GM18873 (cell line): ENCODE data around the gene STK4.

Experiments used
- ATAC-seq: cut with Tn5 transposase; IDR thresholded peaks from one replicate; pipeline ENCODE4 v1.9.1; 2021; ENCODE audit warnings: mild to moderate bottlenecking, moderate library complexity, moderate number of reproducible peaks; ENCODE audit not compliant: unreplicated experiment, low FRiP score

The STK4 gene

DNA sequence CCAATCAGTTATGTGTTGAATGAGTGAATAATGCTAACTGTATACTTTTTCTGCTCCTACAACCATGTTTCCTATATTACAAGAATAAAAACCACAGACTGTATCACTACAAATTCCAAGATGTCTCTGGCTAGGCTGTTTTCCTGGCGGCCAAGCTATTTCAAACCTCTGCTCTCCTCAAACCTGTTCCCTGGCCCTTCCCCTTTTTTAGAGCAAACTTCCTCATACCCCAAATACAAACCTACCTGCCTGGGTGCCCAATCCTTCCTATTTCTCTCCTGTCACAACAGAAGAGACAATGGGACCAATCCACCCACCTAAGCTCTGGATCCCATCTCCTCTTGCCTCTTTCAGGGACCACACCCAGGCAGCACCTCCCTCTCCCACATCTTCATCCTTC lies 13.6 kb upstream of the STK4 start:
- no peak for ATAC-seq

DNA sequence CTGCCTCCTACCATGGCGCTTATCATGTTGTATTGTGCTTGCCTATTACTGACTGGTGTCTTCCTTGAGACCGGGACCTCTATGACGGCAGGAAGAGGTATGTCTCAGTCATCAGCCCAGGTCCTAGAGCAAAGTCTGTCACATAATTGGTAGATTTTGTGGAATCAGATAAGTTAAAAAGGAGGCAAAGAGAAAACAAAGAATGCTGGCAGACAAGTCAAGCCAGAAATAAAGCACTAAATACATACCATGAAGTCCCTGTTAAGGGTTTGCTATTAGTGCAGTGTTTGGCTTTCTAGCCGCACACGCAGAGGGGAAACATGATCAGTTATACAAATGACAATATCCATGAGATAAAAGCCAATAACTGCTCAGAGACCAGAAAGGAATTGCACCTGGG lies 12.1 kb upstream of the STK4 start:
- ATAC-seq = no peak

DNA sequence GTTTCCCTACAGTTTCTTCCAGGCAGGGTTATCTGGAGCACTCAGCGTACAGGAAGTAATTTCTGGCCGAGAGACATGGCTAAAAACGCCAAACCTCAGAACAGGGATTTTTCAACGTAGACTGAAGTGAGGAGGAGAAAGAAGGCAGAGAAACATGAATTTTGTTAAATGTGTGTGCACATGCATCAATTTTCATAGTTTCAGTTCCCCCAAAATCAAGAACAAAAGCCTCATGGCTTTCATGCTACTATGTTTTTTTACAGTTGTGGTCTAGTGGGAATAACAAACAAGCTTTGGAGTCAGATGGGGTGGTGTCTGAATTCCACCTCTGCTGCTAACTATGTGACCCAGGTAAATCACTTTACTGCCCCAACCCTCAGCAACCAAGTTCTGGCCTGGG lies 11.0 kb upstream of the STK4 start:
- no peak for ATAC-seq

DNA sequence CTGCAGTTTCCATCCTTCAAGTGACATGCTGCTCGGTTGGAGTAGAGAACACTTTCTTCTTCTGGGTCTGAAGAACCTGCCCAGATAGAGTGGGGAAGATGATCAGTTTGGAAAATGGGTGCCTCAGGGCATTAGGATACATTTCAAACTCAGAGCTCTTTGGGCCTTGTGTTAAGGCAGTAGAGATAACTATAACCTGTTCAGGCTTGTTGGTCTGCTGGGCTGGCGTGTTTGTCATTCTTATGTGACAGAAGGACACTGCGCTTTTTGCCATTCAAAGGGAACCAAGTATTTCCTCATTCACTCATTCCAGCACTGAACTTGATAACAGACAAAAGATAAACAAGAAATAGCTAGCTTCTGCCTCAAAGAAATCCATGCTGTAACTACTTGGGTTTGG lies 9.9 kb upstream of the STK4 start:
- ATAC-seq = no peak

DNA sequence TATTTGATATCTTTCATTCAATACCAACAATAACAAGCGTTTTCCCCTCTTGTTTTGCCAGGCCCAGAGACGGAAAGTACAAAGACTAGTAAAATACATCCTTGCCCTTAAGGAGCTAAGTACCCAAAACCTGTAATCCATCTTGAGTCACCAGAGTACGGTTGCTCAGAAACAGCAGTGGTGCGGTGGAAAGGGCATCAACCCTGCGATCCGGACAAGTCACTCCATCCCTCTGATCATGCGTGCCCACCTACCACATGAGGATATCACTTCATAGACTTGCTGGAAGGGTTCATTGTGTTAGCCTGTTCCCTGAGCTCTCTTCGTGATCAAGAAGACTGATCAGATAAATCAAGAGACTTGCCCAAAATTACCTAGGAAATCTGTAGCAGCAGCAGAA lies 8.0 kb upstream of the STK4 start:
- ATAC-seq = no peak

DNA sequence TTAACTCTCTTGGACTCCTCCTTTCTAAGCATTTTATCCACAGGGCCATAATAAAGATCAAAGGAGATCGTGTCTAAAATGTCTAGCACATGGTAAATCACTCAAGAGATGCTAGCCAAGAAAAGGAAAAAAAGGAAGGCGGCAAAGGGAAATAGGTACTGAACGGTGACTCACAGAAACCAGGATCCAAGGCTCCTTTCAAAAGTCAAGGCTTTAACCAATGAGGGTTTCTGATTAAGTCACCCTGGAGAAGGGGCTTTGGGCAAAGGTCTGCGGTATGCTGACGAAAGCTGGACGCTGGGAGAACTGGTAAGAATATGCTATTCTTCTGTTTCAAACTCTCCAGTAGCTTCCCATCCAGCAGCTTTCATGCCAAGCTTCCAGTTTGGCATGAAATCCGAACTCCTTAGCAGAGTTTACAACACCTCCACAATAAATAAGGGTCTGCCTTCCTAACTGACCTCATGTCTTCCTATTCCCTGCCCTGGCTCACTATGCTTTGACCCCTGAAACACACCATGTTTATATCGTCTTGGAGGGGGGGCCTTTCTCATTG lies 7.2 kb upstream of the STK4 start:
- ATAC-seq = no peak

DNA sequence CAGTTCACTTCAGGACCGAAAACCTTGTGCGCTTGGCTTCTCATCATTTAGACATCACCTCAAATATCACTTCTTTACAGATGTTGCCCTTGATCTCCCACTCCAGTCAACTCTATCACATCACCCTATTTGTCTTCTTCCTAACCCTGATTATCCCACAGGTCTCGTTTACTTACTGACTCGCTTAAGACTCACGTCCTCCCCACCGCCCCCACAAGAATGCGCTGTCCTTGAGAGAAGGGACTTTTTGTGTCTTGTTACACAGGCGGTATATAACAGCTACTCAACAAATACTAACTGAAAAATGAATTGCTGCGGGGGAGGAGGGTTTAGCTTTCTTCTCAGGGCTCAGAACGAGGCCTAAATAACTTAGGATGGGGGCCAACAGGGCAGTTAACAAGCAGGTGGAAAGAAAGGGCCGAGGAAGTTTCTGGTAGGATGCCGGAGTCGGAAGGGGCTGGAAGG lies 6.6 kb upstream of the STK4 start:
- ATAC-seq = no peak

DNA sequence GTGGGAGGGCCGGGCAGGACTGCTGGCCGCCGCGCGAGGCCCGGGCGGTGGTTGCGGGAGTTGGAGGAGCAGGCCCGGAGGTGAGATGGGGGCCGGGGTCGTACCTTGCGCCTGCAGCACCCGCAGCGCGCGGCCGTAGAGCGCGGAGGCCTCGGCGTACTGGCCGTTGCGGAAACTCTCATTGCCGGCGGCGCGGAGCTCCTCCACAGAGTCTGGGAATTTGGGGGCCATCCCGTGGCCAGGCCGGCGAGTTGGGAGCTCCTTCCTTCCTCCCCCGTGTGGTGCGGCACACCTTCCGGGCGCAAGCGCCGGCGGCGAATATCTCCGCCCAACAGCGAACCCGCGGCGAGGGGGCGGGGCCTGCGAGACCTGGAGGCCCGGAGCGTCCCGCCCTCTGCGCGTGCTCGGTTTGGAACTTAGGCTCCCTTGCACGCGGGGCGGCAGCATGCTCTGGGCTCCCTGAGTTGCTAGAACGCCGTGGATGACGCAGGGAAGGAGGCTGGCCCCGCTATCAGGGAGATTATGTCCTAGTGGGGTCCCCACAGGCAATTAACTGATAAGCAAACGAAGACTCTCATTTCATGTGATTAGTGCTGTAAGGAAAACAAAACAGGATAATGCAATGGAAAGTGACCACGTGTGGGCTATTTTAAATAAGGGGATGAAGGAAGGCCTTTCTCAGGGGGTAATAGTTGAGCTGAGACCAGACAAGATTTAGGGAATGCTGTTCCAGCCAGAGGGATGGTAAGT lies 6.0 kb upstream of the STK4 start, which contains the start of gene TOMM34:
TSS of gene TOMM34 (minus strand) at position 295 of the 750 bp plus-strand sequence. CDS start at position 231, 64 bp downstream.
- peak; percentile 70 for ATAC-seq

DNA sequence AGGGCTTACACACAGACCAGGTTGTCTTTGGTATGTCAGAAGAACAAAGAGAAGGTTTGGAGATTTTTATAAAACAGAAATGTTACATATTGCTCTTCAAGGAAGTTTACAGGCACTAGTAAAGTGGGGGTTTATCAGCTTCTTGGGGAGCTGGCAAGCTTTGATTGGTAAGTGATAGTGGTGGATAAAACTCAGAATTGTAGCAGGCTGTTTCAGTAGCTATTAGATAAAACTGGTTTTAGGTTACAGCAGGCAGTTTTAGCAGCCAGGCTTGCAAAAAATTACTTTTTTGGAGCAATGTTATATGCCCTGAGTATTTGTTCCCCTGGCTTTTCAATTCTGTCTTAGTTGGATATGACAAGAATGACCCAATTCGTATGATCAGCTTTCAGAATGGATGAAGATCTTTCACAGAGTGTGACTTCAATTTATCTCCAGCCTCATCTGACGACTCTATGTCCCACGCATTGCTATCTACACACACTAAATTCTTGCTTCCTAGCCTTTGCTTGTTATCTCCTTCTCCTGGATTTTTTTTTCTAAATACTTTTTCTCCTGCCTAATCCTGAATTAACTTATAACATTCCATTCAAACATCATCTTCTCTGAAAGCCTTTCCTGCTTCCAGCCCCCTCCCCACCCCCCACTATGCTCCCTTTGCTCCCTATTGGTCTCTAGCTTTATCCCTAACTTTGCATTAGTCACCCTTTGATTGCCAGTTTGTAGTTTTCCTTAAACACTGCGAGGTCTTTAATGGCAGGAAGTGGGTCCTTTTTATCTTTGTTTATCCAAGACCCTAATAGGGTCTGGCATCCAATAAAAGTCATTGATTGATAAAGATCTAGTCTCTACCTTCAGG lies 5.1 kb upstream of the STK4 start:
- no peak for ATAC-seq

DNA sequence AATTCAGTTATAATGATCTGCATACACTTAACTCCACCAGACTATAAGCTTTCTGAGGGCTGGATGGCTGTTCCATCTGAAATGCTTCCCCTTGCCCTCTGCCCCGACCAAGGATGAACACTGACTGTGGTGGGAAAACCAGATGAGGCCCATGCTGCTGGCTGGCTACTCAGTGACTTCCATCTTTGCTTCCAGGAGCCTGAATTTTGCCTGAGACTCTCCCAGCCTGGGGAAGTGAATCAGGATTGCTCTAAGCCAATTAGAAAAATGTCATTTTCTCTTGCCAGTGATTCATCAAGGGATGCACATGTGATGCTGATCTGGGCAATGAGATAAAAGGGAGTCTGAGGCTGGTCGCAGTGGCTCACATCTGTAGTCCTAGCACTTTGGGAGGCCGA lies 4.4 kb upstream of the STK4 start:
- ATAC-seq = no peak

DNA sequence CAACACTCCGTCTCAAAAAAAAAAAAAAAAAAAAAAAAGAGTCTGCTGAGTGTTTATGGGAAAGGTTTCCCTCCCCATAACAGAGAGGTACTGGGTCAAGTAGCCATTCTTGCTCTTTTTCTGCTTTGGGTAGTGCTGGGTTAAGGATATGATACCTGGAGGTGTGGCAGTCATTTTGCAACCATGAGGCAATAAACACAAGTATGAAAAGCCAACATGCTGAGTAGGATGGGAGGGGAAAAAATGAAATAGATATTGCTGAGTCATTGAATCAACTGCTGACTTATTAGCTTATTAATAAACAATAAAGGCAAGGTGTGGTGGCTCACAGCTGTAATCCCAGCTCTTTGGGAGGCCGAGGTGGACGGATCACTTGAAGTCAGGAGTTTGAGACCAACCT lies 3.8 kb upstream of the STK4 start:
- ATAC-seq = no peak

DNA sequence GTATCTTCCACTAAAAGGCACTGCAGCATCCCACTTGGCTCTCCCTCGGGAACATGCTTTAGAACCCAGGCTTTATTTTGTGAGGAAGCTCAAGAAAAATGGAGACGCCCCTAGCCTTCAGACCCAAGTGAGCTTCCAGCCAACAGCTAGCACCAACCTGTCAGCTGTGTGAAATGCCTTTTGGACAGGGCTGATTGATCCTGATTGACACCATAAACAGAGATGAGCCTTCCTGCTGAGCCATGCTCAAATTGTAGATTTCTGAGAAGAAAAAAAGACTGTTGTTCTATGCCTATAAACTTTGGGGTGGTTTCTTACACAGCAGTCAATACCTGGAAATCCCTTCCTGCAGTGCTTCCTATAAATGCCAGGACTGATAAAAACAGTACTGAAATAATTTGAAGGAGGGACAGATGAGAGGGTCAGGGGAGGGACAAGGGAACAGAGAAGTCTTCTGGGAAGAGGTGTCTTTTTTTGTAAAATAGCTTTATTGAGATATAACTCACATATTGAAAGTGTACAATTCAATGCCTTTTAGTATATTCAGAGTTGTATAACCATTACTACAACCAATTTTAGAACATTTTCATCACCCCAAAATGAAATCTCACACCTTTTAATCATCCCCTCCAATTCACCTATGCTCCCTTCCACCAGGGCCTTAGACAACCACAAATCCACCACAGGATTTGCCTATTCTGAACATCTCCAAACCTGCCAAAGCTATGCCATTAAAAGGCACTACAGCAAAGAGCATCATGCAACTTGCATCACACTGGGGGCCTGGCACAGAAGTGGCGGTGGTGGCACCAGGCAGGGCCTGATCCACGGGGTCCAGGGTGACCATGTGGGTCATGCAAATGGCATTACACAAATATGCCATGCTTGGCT lies 2.7 kb upstream of the STK4 start:
- ATAC-seq = no peak

DNA sequence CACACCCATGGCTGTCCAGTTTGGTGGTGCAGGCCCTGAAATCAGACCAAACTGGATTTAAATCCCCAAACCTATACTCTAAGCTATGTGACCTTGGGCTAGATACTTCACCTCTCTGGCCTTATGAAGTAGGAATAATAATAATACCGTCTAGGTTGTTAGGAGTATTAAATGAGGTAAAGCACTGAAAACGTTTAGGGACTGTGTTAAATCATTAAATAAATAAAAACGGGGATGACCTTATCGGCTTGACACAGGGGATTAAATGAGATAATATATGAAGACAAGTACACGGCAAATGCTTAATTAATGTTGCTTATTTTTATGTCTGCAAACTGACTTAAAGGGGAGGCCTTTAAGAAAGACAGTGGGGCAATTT lies 672 bp upstream of the STK4 start:
- ATAC-seq = no peak

DNA sequence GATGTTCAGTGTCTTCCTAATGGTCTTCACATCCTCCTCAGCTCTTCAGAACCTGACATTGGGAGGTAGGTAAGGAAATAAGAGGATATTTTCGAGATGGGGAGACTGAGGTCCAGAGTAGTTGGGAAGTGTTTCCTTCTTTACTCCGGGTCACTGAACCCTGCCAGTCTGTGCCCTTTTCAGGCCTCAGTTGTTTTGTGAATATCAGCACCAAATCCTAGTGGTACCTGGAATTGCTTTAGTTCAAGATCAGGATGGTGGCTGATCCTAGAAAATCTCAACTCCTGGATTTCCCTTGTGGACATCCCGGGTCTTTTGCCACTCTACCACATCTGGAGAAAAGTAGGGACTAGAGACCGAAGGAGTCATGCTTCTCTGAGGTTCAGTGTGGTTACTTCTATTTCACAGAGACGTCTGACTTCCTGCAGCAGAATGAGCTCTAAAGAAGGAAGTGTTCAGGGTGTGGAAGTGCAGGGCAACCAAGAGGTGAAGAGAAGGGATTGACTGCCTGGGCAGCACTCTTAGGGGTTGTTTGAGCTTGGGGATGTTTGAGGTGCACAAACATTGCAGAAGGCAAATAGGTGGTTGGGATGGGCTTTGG lies 995 bp downstream of the STK4 start:
- no peak for ATAC-seq

DNA sequence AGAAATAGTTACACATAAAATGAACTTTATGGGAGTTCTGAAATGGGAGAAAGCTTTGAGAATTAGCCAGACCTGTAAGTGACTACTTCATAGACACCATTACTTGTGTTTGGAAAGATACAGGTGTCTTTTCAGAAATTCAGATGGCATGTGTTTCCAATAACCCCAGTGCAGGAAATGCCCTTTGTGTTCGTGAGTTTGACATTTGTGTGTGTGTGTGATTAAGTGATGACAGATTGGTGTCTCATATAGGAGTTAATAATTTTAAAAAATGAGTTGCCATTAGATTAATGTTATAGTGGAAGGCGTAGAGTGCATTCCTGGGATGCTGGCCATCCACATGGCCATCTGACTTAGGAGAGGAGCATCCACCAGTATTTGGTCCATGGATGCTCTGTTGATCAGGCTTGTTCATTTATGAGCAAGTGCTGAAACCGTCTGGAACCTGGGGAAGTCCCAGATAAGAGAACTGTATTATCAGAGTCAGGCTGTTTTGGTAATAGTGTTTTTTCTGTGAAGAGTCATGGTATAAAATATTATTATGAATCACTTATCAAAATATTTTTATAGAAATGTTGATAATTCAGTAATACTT lies 3.1 kb downstream of the STK4 start:
- ATAC-seq = no peak

DNA sequence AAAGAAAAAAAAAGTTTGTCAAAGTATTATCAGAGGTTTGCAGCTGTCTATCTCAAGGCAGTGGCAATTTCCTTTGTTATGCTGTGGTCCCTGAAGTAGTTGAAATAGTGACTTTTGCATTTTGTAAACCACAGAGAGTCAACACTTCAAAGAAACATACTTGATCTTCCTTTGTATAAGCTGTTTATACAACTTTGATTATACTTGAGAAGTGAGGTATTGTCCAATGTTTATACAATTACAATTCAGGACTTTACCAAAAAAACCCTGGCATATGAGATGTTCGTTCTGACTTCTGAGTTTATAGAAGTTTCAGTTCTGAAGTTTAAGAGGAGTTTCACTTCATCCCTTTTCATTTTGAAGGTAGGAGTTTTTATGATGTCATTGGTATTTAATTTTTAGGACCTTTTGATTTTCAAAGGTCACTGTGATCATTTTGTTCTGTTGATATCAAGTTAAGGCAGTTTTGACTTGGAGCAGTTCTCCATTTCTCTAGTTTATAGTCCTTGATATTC lies 4.0 kb downstream of the STK4 start:
- ATAC-seq = no peak

DNA sequence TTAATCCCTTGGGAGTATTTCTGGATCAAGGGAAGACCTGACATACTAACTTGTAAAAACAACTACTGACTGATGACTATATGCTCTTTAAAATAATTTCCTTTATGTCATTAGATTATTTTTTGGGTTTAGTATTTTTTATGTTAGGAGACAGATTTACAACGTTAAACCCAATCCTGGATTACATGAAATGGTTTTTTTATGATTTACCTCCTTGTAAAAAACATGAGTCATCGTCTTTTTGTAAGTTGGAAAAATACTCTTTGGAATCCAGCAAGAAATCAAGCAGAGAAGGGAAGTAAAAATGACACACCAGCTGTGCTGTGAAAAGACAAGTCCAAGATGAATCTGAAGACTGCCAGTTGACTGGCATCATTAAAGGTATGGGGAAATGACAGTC lies 6.7 kb downstream of the STK4 start:
- ATAC-seq = no peak

DNA sequence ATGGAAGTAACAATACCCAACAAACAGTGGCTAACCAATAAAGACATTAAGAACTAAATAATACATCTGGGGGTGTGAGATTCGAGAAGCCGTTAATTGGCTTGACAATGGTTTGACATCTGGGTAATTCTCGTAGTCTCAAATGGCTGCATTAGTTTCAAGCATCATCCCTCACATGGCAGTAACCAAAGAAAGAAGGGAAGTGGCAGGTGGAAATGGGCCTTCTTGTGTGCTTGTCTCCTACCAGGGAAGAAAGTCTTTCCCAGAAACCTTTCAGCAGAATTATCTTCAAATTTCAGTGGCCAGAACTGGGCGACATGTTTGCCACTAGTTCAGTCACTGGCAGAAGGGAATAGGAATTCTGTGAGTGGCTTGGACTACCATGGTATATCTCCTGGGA lies 10.4 kb downstream of the STK4 start:
- no peak for ATAC-seq

DNA sequence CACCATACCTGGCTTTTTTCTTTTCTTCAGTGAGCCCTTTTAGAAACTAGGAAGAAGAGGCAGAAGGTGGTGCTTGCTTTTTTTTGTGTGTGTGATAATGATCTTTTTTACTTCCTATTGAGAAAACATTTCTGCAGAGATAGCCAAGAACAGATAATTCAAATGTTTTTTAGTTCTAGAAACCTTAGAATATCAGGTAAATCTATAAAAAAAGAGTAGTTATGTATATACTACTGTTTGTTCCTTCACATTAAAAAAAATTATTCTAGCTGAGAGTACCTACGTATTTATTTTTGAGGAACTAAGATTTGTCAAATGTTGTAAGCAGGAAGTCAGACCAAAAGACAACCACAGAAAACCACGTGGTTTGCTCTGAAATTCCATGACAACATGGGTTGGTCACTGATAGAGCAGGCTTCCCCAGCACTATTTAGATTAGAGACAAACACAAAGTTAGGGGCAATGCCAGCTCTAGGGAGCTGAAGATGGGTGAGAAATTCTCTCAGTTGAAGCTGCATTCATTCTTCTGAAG lies 12.8 kb downstream of the STK4 start:
- peak; percentile 75 for ATAC-seq
